Measurements from ENCODE around the gene UBE3B.

GRCh38 chr12:109523071-109523470, 45.6 kb downstream of the UBE3B start:
- no peak for TF ChIP-seq CTCF (IDR thresholded peaks at IDR 0.05)
- TF ChIP-seq TCF7 (CRISPR knock-in tag; IDR thresholded peaks at IDR 0.05; ENCODE audit: low read depth), result no peak
